Spleen (tissue), 11 donors: ENCODE results near the gene GNAZ. TPM values are rescaled to one million over a fixed set of nuclear protein-coding genes. Genes with fewer than 3 reads are reported as not detected.

Source experiments
- DNase-seq: peaks from one replicate; pipeline ENCODE4 v3.0.0-alpha.2; 2020
- H3K27ac ChIP-seq, 8 donors: fragments of 200-600 bp; sonication (generic) in 7 of 8; 1 replicate in 4 of 8; 2 replicates in 4 of 8; pipeline versions ENCODE4 v1.5.0 to v1.8.0; 2016 to 2021; ENCODE audit warnings: inconsistent platforms in 4 of 8, mild to moderate bottlenecking in 4 of 8, moderate library complexity in 1 of 8
- H3K27me3 ChIP-seq, 7 donors: fragments of 200-600 bp; sonication (generic) in 6 of 7; replicated peaks in 1 of 7; 1 replicate in 4 of 7; 2 replicates in 3 of 7; pipeline versions ENCODE4 v1.5.0 to v1.8.0; 2016 to 2021; ENCODE audit warnings: inconsistent platforms in 3 of 7, mild to moderate bottlenecking in 1 of 7
- H3K36me3 ChIP-seq, 6 donors: fragments of 200-600 bp; sonication (generic) in 5 of 6; 1 replicate in 4 of 6; 2 replicates in 2 of 6; pipeline versions ENCODE4 v1.5.0 to v1.8.0; 2016 to 2021; ENCODE audit warnings: inconsistent platforms in 2 of 6
- H3K4me1 ChIP-seq, 6 donors: fragments of 200-600 bp; sonication (generic) in 5 of 6; 1 replicate in 3 of 6; 2 replicates in 3 of 6; pipeline versions ENCODE4 v1.5.0 to v1.8.0; 2016 to 2021; ENCODE audit warnings: inconsistent platforms in 3 of 6
- H3K4me3 ChIP-seq, 8 donors: fragments of 200-600 bp; sonication (generic) in 7 of 8; 1 replicate in 4 of 8; 2 replicates in 4 of 8; pipeline versions ENCODE4 v1.5.0 to v1.8.0; 2016 to 2021; ENCODE audit warnings: inconsistent platforms in 4 of 8, mild to moderate bottlenecking in 4 of 8, moderate library complexity in 2 of 8
- H3K9me3 ChIP-seq, 8 donors: fragments of 200-600 bp; sonication (generic) in 7 of 8; 1 replicate in 4 of 8; 2 replicates in 4 of 8; pipeline versions ENCODE4 v1.5.0 to v1.8.0; 2016 to 2021; ENCODE audit warnings: inconsistent platforms in 4 of 8
- CTCF ChIP-seq, 11 experiments: fragments of 200-600 bp in 7 of 11; fragments of 450-650 bp in 4 of 11; sonication (generic) in 4 of 11; IDR thresholded peaks in 8 of 11; conservative IDR thresholded peaks in 3 of 11; 1 replicate in 7 of 11; 2 replicates in 4 of 11; pipeline versions ENCODE4 v1.4.0 to v1.8.0; 2016 to 2021; ENCODE audit warnings: antibody characterized with exemption in 11 of 11, inconsistent platforms in 4 of 11, mild to moderate bottlenecking in 1 of 11
- POLR2A ChIP-seq, 3 donors: fragments of 450-650 bp; IDR thresholded peaks; one replicate each; pipeline ENCODE4 v1.5.1; 2017; ENCODE audit warnings: antibody characterized with exemption in 3 of 3, mild to moderate bottlenecking in 1 of 3
- POLR2AphosphoS5 ChIP-seq, 3 donors: sonication (generic); formaldehyde crosslinking; IDR thresholded peaks; one replicate each; pipeline ENCODE4 v1.5.1; 2017; ENCODE audit warnings: antibody characterized with exemption in 3 of 3
- WGBS, 5 donors: extraction: QIAGEN DNeasy Blood & Tissue Kit in 3 of 5; methylation state at CpG; one replicate each; pipeline versions ENCODE4 v1.1.5 to v1.1.7; 2013 to 2018; 5-methylcytosine and 5-hydroxymethylcytosine counted together
- intact Hi-C: fragments of 100-400 bp; cut with DNase I; formaldehyde crosslinking; loops from one replicate; pipeline ENCODE4 v1.15.0; 2023; ENCODE audit warnings: low total_unique reads
- polyA plus RNA-seq, 3 donors: library from polyadenylated mRNA; stranded (reverse); fragments of 200-250 nt; gene quantifications; one replicate each; pipeline ENCODE4 v1.2.1, GENCODE V29; 2013
- total RNA-seq, 7 donors: library from RNA; depleted of rRNA in 3 of 7; stranded (reverse); fragments of >200 nt in 3 of 7; fragmentation: NEBNext Ultra II Directional in 4 of 7; extraction: Animal tissue kit (Norgen Biotek cat#: 25700) in 4 of 7; gene quantifications; one replicate each; pipeline versions ENCODE4 v1.1.0 to v1.2.1, GENCODE V29; 2016 to 2021
- donor health status: healthy with polysubstance abuse.
- donor health status: DM: no; HTN: no; CAD: no; lungs with moderate emphysema.
- donor health status: DM: no; HTN: no; CAD: no.
- donor health status: Bipolar disorder and iron deficiency.
- donor health status: healthy.
- donor health status: DM: no; HTN: no; CAD: no.
- donor health status: DM: yes; HTN: yes; CAD: no.

GNAZ gene
- total and polyA plus RNA-seq, 10 donors: 2.3 to 11.8 (median 6.8) TPM

- TF ChIP-seq CTCF (IDR thresholded peaks at IDR 0.05 in 8 of 11, conservative IDR thresholded peaks at IDR 0.05 in 3 of 11) (no peak), POLR2AphosphoS5 (IDR thresholded peaks at IDR 0.05) (no peak), POLR2A (IDR thresholded peaks at IDR 0.05) (no peak)
- Histone ChIP-seq H3K27ac (no peak overlapping the region), H3K36me3 (no peaks in the 10 kb centered on the region), H3K9me3 (no peaks in the 10 kb centered on the region), H3K4me1 (peaks cover 0 to 24% (median 12%) of the 10 kb centered on the region in 6 donors), H3K27me3 (no peaks in the 10 kb centered on the region), H3K4me3 (no peak overlapping the region)
- DNase-seq: no peak
- intact Hi-C loops: no loop called here
- 87 to 100% (median 93%) methylated on average over 1 to 8 of the region's 8 CpGs for WGBS, 5 donors
These were observed 36.6 kb downstream of the GNAZ start for GRCh38 chr22:23106906-23107367.

GRCh38 chr22:23107487-23108248 lies 37.3 kb downstream of the GNAZ start:
- intact Hi-C loops: no loop called here
- H3K4me1 ChIP-seq: peaks cover 0 to 25% (median 11%) of the 10 kb centered on the region in 6 donors
- WGBS, 5 donors: 87 to 96% (median 88%) methylated on average over 14 to 17 of the region's 17 CpGs

GRCh38 chr22:23108249-23109078 lies 38.1 kb downstream of the GNAZ start:
- no peak for DNase-seq
- WGBS, 5 donors: 86 to 95% (median 92%) methylated on average over 7 of the region's 7 CpGs
- H3K4me1 ChIP-seq: peaks cover 0 to 29% (median 17%) of the 10 kb centered on the region in 6 donors
- no peaks in the 10 kb centered on the region for H3K36me3 ChIP-seq
- TF ChIP-seq POLR2AphosphoS5 (IDR thresholded peaks at IDR 0.05) (no peak), CTCF (IDR thresholded peaks at IDR 0.05 in 8 of 11, conservative IDR thresholded peaks at IDR 0.05 in 3 of 11) (no peak), POLR2A (IDR thresholded peaks at IDR 0.05) (no peak)
- H3K27me3 ChIP-seq: no peaks in the 10 kb centered on the region
- H3K27ac ChIP-seq: no peak overlapping the region
- H3K9me3 ChIP-seq: no peaks in the 10 kb centered on the region
- H3K4me3 ChIP-seq: no peak overlapping the region
- intact Hi-C loops: no loop called here

More at GRCh38 chr22:23107487-23108248, 37.3 kb downstream of the GNAZ start:
- Histone ChIP-seq H3K27me3 (no peaks in the 10 kb centered on the region), H3K36me3 (no peaks in the 10 kb centered on the region), H3K9me3 (no peaks in the 10 kb centered on the region), H3K4me3 (no peak overlapping the region), H3K27ac (no peak overlapping the region)
- DNase-seq: no peak
- TF ChIP-seq POLR2A (IDR thresholded peaks at IDR 0.05): no peak
- TF ChIP-seq CTCF (IDR thresholded peaks at IDR 0.05 in 8 of 11, conservative IDR thresholded peaks at IDR 0.05 in 3 of 11): no peak
- no peak for TF ChIP-seq POLR2AphosphoS5 (IDR thresholded peaks at IDR 0.05)

GRCh38 chr22:23109079-23109347 lies 38.7 kb downstream of the GNAZ start:
- Histone ChIP-seq H3K27me3 (no peaks in the 10 kb centered on the region), H3K27ac (no peak overlapping the region), H3K4me1 (peaks cover 0 to 31% (median 19%) of the 10 kb centered on the region in 6 donors), H3K4me3 (no peak overlapping the region), H3K9me3 (no peaks in the 10 kb centered on the region), H3K36me3 (no peaks in the 10 kb centered on the region)
- intact Hi-C loops: no loop called here
- WGBS, 5 donors: 87 to 92% (median 89%) methylated on average over 6 of the region's 6 CpGs
- no peak for DNase-seq
- TF ChIP-seq POLR2A (IDR thresholded peaks at IDR 0.05): no peak
- no peak for TF ChIP-seq POLR2AphosphoS5 (IDR thresholded peaks at IDR 0.05)
- TF ChIP-seq CTCF (IDR thresholded peaks at IDR 0.05 in 8 of 11, conservative IDR thresholded peaks at IDR 0.05 in 3 of 11): no peak
